Thyroid gland (tissue), 4 donors: Measurements from ENCODE around the gene RPGRIP1L. TPM values are rescaled to one million over a fixed set of nuclear protein-coding genes. Genes with fewer than 3 reads are reported as not detected.

Experiments
- DNase-seq, 2 donors: peaks; one replicate each; pipeline ENCODE4 v3.0.0-alpha.2; 2019
- H3K27ac ChIP-seq, 3 donors: fragments of 200-600 bp; sonication (generic); 1 replicate in 2 of 3; 2 replicates in 1 of 3; pipeline ENCODE4 v1.5.1; 2016 to 2019; ENCODE audit warnings: mild to moderate bottlenecking in 1 of 3, moderate library complexity in 1 of 3
- H3K27me3 ChIP-seq: fragments of 200-600 bp; sonication (generic); one replicate; pipeline ENCODE4 v1.5.1; 2019
- H3K36me3 ChIP-seq, 2 donors: fragments of 200-600 bp; sonication (generic); one replicate each; pipeline ENCODE4 v1.5.1; 2016 to 2019
- H3K4me1 ChIP-seq, 2 donors: fragments of 200-600 bp; sonication (generic); one replicate each; pipeline ENCODE4 v1.5.1; 2017 to 2019
- H3K4me3 ChIP-seq, 3 donors: fragments of 200-600 bp; sonication (generic); replicated peaks in 1 of 3; 1 replicate in 2 of 3; 2 replicates in 1 of 3; pipeline ENCODE4 v1.5.1; 2016; ENCODE audit warnings: mild to moderate bottlenecking in 1 of 3
- H3K9me3 ChIP-seq: fragments of 200-600 bp; sonication (generic); one replicate; pipeline ENCODE4 v1.5.1; 2017
- POLR2A ChIP-seq, 2 donors: fragments of 450-650 bp; IDR thresholded peaks; one replicate each; pipeline ENCODE4 v1.6.1; 2017; ENCODE audit warnings: antibody characterized with exemption in 2 of 2, mild to moderate bottlenecking in 2 of 2, moderate library complexity in 1 of 2
- WGBS, 2 donors: methylation state at CpG; one replicate each; pipeline ENCODE4 v1.1.5; 2017; 5-methylcytosine and 5-hydroxymethylcytosine counted together
- intact Hi-C: fragments of 100-400 bp; cut with DNase I; formaldehyde crosslinking; loops from one replicate; pipeline ENCODE4 v1.15.1; 2023
- total RNA-seq, 4 donors: library from RNA; depleted of rRNA; stranded (reverse); fragments of >200 nt; gene quantifications; one replicate each; pipeline ENCODE4 v1.2.3, GENCODE V29; 2016
- TF ChIP-seq, protein P1 (sequence below), 6 experiments: fragments of 200-600 bp in 3 of 6; fragments of 450-650 bp in 3 of 6; sonication (generic) in 3 of 6; IDR thresholded peaks; one replicate each; pipeline ENCODE4 v1.5.1; 2016 to 2019; ENCODE audit warnings: antibody characterized with exemption in 6 of 6, mild to moderate bottlenecking in 2 of 6, inconsistent platforms in 1 of 6, moderate library complexity in 1 of 6

RPGRIP1L gene
- total RNA-seq, 4 donors from 2014 or later: 7.3 to 14.5 (median 11.0) TPM

DNA sequence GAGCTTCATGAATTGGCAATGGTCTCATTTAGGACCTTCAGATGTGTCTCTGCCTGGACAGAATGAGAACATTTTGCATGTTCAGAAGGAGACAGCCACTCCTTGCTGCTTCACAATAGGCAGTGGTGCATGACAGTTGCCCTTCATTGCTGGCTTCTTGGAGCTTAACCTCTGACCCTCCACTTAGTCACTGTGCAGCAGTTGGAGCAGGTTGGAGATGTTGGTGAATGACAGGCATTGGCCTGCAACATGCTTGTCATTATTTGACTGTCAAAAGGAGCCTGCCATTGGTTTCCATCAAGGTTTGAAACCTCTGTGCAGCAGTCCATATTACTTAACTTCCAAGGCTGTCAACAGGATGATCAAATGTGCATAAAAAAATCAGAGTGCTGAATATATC is 23.0 kb upstream of the RPGRIP1L start:
- Histone ChIP-seq H3K4me3 (no peak overlapping the region), H3K9me3 (no peaks in the 10 kb centered on the region), H3K27me3 (no peaks in the 10 kb centered on the region), H3K4me1 (peaks cover 20 to 25% of the 10 kb centered on the region in 2 donors), H3K27ac (peak overlapping the region in 1 of 3 donors; percentile 12), H3K36me3 (no peaks in the 10 kb centered on the region)
- DNase-seq: peak; percentile 65 to 66
- intact Hi-C loops: no loop called here
- TF ChIP-seq POLR2A (IDR thresholded peaks at IDR 0.05): no peak
- TF ChIP-seq, protein P1, sequence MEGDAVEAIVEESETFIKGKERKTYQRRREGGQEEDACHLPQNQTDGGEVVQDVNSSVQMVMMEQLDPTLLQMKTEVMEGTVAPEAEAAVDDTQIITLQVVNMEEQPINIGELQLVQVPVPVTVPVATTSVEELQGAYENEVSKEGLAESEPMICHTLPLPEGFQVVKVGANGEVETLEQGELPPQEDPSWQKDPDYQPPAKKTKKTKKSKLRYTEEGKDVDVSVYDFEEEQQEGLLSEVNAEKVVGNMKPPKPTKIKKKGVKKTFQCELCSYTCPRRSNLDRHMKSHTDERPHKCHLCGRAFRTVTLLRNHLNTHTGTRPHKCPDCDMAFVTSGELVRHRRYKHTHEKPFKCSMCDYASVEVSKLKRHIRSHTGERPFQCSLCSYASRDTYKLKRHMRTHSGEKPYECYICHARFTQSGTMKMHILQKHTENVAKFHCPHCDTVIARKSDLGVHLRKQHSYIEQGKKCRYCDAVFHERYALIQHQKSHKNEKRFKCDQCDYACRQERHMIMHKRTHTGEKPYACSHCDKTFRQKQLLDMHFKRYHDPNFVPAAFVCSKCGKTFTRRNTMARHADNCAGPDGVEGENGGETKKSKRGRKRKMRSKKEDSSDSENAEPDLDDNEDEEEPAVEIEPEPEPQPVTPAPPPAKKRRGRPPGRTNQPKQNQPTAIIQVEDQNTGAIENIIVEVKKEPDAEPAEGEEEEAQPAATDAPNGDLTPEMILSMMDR (IDR thresholded peaks at IDR 0.05): no peak

DNA sequence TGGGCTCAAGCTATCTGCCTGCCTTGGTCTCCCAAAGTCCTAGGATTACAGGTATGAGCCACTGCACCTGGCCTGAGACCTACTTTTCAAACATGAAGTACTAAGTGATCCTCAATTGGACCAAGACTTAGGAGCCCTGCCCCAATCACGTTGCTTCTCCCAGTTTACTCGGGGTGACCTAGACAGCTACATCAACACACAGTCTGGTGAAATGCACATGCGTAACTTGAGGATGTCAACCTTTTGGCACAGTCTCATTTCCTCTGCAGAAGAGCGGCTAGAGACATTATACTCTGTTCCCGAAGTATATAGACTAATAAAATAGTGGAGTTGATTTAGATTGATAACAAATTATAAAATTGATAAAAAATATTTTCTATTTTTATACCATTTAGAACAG is 17.4 kb upstream of the RPGRIP1L start:
- TF ChIP-seq, protein P1 (IDR thresholded peaks at IDR 0.05): no peak
- TF ChIP-seq POLR2A (IDR thresholded peaks at IDR 0.05): no peak
- Histone ChIP-seq H3K4me1 (peaks cover 4 to 6% of the 10 kb centered on the region in 2 donors), H3K4me3 (no peak overlapping the region), H3K9me3 (no peaks in the 10 kb centered on the region), H3K27me3 (no peaks in the 10 kb centered on the region), H3K27ac (no peak overlapping the region), H3K36me3 (no peaks in the 10 kb centered on the region)
- intact Hi-C loops: no loop called here
- DNase-seq: no peak
- 81 to 90% methylated on average over 5 of the region's 5 CpGs for WGBS, 2 donors

DNA sequence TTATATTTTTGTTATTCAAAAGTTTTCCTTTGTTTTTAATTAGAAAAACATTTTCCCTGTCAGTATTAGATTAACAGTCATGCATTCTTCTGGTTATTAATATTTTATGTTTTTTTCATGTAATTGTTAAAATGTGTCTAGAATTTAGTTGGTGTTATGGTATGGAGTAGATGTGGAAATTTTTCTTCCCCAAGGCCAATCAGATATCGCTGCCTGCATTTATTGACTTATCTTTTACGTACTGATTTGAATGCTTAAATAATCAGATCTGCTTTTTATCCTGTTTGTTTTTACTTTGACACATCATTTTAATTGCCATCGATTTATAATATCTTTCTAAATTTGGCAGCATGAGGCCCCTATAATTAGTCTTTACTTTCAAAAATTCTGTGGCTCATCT is 13.9 kb upstream of the RPGRIP1L start:
- TF ChIP-seq, protein P1 (IDR thresholded peaks at IDR 0.05): no peak
- no peak for TF ChIP-seq POLR2A (IDR thresholded peaks at IDR 0.05)
- intact Hi-C loops: no loop called here
- no peak overlapping the region for H3K27ac ChIP-seq
- WGBS, 2 donors: 93% methylated on average over 3 of the region's 3 CpGs
- no peak overlapping the region for H3K4me3 ChIP-seq
- no peak for DNase-seq
- no peaks in the 10 kb centered on the region for H3K36me3 ChIP-seq
- no peaks in the 10 kb centered on the region for H3K9me3 ChIP-seq
- no peaks in the 10 kb centered on the region for H3K27me3 ChIP-seq
- peaks cover 6 to 18% of the 10 kb centered on the region in 2 donors for H3K4me1 ChIP-seq

DNA sequence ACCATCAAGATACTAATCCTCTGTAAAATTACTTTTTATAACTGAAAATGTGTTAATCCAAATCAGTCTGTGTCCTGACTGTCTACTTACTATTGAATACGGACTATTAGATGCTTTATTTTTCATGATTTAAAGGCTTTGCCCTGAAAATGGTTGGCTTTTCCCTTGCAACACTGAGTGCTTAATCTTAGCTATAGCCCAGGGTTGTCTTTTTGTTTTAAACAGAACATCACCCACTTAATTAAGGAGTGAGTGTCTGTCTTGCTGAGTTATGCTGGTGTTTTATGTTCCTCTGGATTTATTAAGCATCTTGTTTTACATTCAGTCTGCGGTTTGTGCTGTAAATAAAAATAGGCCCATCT is 11.3 kb upstream of the RPGRIP1L start:
- DNase-seq: no peak
- no peak overlapping the region for H3K27ac ChIP-seq
- WGBS, 2 donors: 92 to 93% methylated on average over 2 of the region's 2 CpGs
- TF ChIP-seq, protein P1 (IDR thresholded peaks at IDR 0.05): no peak
- TF ChIP-seq POLR2A (IDR thresholded peaks at IDR 0.05): no peak
- no peaks in the 10 kb centered on the region for H3K36me3 ChIP-seq
- no peaks in the 10 kb centered on the region for H3K9me3 ChIP-seq
- no peaks in the 10 kb centered on the region for H3K27me3 ChIP-seq
- intact Hi-C loops: no loop called here
- H3K4me1 ChIP-seq: peaks cover 6 to 18% of the 10 kb centered on the region in 2 donors
- no peak overlapping the region for H3K4me3 ChIP-seq

DNA sequence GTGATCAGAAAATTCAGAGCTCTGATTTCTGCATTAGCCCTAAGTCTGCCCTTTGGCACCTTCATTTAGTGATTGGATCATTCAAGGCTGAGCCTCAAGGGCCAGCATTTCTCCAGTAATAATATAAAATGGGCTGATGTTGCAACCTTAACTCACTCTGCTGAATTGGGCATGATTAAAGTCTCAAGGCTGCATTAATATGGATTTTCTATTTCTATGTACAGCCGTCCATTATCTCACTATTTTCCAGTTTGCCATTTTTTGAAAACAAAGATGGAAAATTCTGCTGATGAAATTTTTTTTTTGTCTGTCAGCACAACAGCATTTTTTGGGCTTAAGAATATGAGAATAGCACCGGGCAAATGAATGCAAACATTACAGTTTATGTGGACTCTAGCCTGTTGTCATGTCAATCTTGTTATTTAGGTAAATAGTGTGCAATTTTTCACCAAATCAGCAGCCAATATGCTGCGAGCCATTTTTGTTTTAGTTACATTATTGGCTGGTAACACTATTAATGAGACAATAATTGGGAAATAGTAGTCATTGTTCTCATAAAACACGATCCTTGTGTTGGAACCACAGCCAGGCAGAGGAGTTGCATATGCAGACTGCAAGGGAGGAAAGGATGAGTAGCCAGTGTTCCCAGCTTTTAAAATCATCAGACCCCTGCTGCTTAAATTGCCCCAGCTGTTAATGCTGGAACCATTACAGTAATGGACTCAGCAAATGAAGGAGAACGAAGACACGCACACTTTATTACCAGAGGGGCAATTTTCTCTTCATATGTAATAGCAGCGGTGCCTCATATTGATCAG is 10.8 kb upstream of the RPGRIP1L start:
- Histone ChIP-seq H3K9me3 (no peaks in the 10 kb centered on the region), H3K36me3 (no peaks in the 10 kb centered on the region), H3K27ac (peak overlapping the region in 1 of 3 donors; percentile 34), H3K4me3 (no peak overlapping the region), H3K27me3 (no peaks in the 10 kb centered on the region), H3K4me1 (peaks cover 6 to 18% of the 10 kb centered on the region in 2 donors)
- DNase-seq: no peak
- TF ChIP-seq POLR2A (IDR thresholded peaks at IDR 0.05): no peak
- TF ChIP-seq, protein P1 (IDR thresholded peaks at IDR 0.05): no peak
- intact Hi-C loops: no loop called here
- 77 to 88% methylated on average over 7 of the region's 7 CpGs for WGBS, 2 donors
